Measurements from ENCODE around the gene DNAJB1. TPM values are rescaled to one million over a fixed set of nuclear protein-coding genes. Genes with fewer than 3 reads are reported as not detected.
"Not testable (repeated sequence)": the region's sequence is repeated elsewhere in the genome, so short reads cannot be mapped to it uniquely, and the experiment has no call there.

The DNAJB1 gene
- total RNA-seq, 1 experiment from 2014 or later: 122 TPM

GRCh38 chr19:14551134-14552005 is 33.2 kb upstream of the DNAJB1 start:
- POLR2A ChIA-PET (ENCODE audit: low non-redundant PET); BruUV-seq (replicated peaks); H3K9me3 ChIP-seq (ENCODE audit: low read depth, low read length, poor library complexity, severe bottlenecking); H3K27me3 ChIP-seq (replicated peaks; ENCODE audit: insufficient read depth, low read depth, low read length, poor library complexity); H3K4me3 ChIP-seq (ENCODE audit: low read depth, low read length, poor library complexity, severe bottlenecking); intact Hi-C loops (cut with micrococcal nuclease; ENCODE audit: unreplicated experiment): not testable (repeated sequence)
- H3K4me1 ChIP-seq (ENCODE audit: insufficient read depth, low read length, poor library complexity, severe bottlenecking): peaks cover 12% of the 10 kb centered on the region
- TF ChIP-seq CTCF (conservative IDR thresholded peaks at IDR 0.05; ENCODE audit: low read depth, low read length): peak; percentile 36
- DNase-seq (ENCODE audit: low spot score): peak; percentile 46
- H3K36me3 ChIP-seq (ENCODE audit: insufficient read depth, low read length, poor library complexity, severe bottlenecking): peaks cover 10% of the 10 kb centered on the region
- peak overlapping the region; percentile 50 for H3K27ac ChIP-seq (ENCODE audit: low read depth, low read length, poor library complexity, severe bottlenecking)
- CTCF ChIA-PET: interaction anchor here (0.7 kb wide), 1 partner anchor 220 kb away, joined by 4 read pairs; no protein-coding TSS in a partner anchor

GRCh38 chr19:14550201-14550754 is 32.1 kb upstream of the DNAJB1 start:
- no peak overlapping the region for H3K27ac ChIP-seq (ENCODE audit: low read depth, low read length, poor library complexity, severe bottlenecking)
- H3K9me3 ChIP-seq (ENCODE audit: low read depth, low read length, poor library complexity, severe bottlenecking): no peaks in the 10 kb centered on the region
- peaks cover 20% of the 10 kb centered on the region for H3K4me1 ChIP-seq (ENCODE audit: insufficient read depth, low read length, poor library complexity, severe bottlenecking)
- CTCF ChIA-PET: no interaction called here
- no peak overlapping the region for H3K4me3 ChIP-seq (ENCODE audit: low read depth, low read length, poor library complexity, severe bottlenecking)
- H3K27me3 ChIP-seq (replicated peaks; ENCODE audit: insufficient read depth, low read depth, low read length, poor library complexity): no peaks in the 10 kb centered on the region
- intact Hi-C loops (cut with micrococcal nuclease; ENCODE audit: unreplicated experiment): no loop called here
- no TSS peak for BruUV-seq (replicated peaks)
- TF ChIP-seq EZH2 (IDR thresholded peaks at IDR 0.05; ENCODE audit: borderline replicate concordance, low read depth, low read length, poor library complexity, severe bottlenecking): no peak
- no peak for TF ChIP-seq CTCF (conservative IDR thresholded peaks at IDR 0.05; ENCODE audit: low read depth, low read length)
- DNase-seq (ENCODE audit: low spot score): no peak
- peaks cover 10% of the 10 kb centered on the region for H3K36me3 ChIP-seq (ENCODE audit: insufficient read depth, low read length, poor library complexity, severe bottlenecking)
- POLR2A ChIA-PET (ENCODE audit: low non-redundant PET): no interaction called here

DNA sequence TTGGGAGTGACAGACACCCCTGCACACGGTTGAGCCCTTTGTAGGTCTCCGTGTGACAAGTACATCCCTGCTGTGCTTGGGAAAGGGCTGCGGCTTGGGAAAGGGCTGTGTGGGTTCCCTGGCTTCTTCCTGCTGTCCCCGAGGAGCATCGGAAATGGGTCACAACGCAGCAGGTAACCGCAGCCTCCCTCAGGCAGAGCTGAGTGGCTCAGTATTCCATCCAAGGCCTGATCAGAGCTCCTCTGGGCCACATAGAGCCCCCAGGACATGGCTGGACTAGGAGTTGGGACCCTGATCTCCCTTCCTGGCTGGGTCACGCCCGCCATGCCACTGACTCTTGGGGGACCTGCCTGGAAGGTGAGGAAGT is 27.5 kb upstream of the DNAJB1 start:
- DNase-seq (ENCODE audit: low spot score): no peak
- H3K27ac ChIP-seq (ENCODE audit: low read depth, low read length, poor library complexity, severe bottlenecking): peak overlapping the region; percentile 71
- BruUV-seq (replicated peaks): no TSS peak
- no peaks in the 10 kb centered on the region for H3K9me3 ChIP-seq (ENCODE audit: low read depth, low read length, poor library complexity, severe bottlenecking)
- ChIA-PET POLR2A (ENCODE audit: low non-redundant PET) (no interaction called here), CTCF (interaction anchor here (0.5 kb wide), 1 partner anchor 75 kb away, joined by 5 read pairs; no protein-coding TSS in a partner anchor)
- H3K27me3 ChIP-seq (replicated peaks; ENCODE audit: insufficient read depth, low read depth, low read length, poor library complexity): no peaks in the 10 kb centered on the region
- no peak for TF ChIP-seq EZH2 (IDR thresholded peaks at IDR 0.05; ENCODE audit: borderline replicate concordance, low read depth, low read length, poor library complexity, severe bottlenecking)
- no peak for TF ChIP-seq CTCF (conservative IDR thresholded peaks at IDR 0.05; ENCODE audit: low read depth, low read length)
- H3K4me1 ChIP-seq (ENCODE audit: insufficient read depth, low read length, poor library complexity, severe bottlenecking): peaks cover 31% of the 10 kb centered on the region
- intact Hi-C loops (cut with micrococcal nuclease; ENCODE audit: unreplicated experiment): no loop called here
- H3K4me3 ChIP-seq (ENCODE audit: low read depth, low read length, poor library complexity, severe bottlenecking): peak overlapping the region; percentile 16
- H3K36me3 ChIP-seq (ENCODE audit: insufficient read depth, low read length, poor library complexity, severe bottlenecking): peaks cover 10% of the 10 kb centered on the region

Measured in A673 (cell line).